Posterior cingulate gyrus (tissue), 11 donors: ENCODE data around the gene LRPAP1.
A peak's percentile ranks its signal among the peaks of the same experiment; 100 is the strongest.
"Not testable (repeated sequence)": the region's sequence is repeated elsewhere in the genome, so short reads cannot be mapped to it uniquely, and the experiment has no call there.

Experiments
- DNase-seq, 10 donors: peaks; one replicate each; pipeline versions ENCODE4 v3.0.0 to v3.0.0-alpha.2; 2020 to 2021; ENCODE audit warnings: mixed read lengths in 3 of 10
- intact Hi-C: fragments of 100-400 bp; cut with DNase I; formaldehyde crosslinking; loops from one replicate; pipeline ENCODE4 v1.15.1; 2023

The LRPAP1 gene

GRCh38 chr4:3521621-3522325, 10.4 kb downstream of the LRPAP1 start:
- intact Hi-C loops: no loop called here
- peak in 4 of 10 donors; percentile 7 to 66 (median 34) for DNase-seq

GRCh38 chr4:3520796-3521600, 11.2 kb downstream of the LRPAP1 start:
- intact Hi-C loops: no loop called here
- peak in 4 of 10 donors; percentile 7 to 82 (median 66) for DNase-seq

- intact Hi-C loops: no loop called here
- DNase-seq: peak in 4 of 10 donors; percentile 6 to 60 (median 40)
Measured at GRCh38 chr4:3520276-3520675, 11.9 kb downstream of the LRPAP1 start.

GRCh38 chr4:3519468-3520264, 12.6 kb downstream of the LRPAP1 start:
- intact Hi-C loops: no loop called here
- peak in 5 of 10 donors; percentile 2 to 60 (median 49) for DNase-seq

GRCh38 chr4:3518941-3519340, 13.3 kb downstream of the LRPAP1 start:
- intact Hi-C loops: no loop called here
- DNase-seq: peak in 4 of 10 donors; percentile 5 to 68 (median 54)

- intact Hi-C loops: no loop called here
- peak in 4 of 10 donors; percentile 2 to 70 (median 48) for DNase-seq
Measured at GRCh38 chr4:3518511-3518880, 13.7 kb downstream of the LRPAP1 start.

GRCh38 chr4:3517731-3518510, 14.3 kb downstream of the LRPAP1 start:
- intact Hi-C loops: no loop called here
- DNase-seq: peak in 5 of 10 donors; percentile 3 to 77 (median 59)

- intact Hi-C loops: no loop called here
- peak in 4 of 10 donors; percentile 30 to 80 (median 75) for DNase-seq
Measured at GRCh38 chr4:3516836-3517730, 15.1 kb downstream of the LRPAP1 start.

GRCh38 chr4:3516061-3516835, 16.0 kb downstream of the LRPAP1 start:
- intact Hi-C loops: no loop called here
- DNase-seq: peak in 3 of 10 donors; percentile 58 to 77 (median 74)

GRCh38 chr4:3515646-3516045, 16.6 kb downstream of the LRPAP1 start:
- intact Hi-C loops: no loop called here
- peak in 3 of 10 donors; percentile 27 to 75 (median 30) for DNase-seq

GRCh38 chr4:3514806-3515501, 17.3 kb downstream of the LRPAP1 start:
- peak in 5 of 10 donors; percentile 19 to 92 (median 62) for DNase-seq
- intact Hi-C loops: no loop called here

- intact Hi-C loops: no loop called here
- DNase-seq: peak in 2 of 10 donors; percentile 49 to 75
Measured at GRCh38 chr4:3514221-3514780, 17.9 kb downstream of the LRPAP1 start.

GRCh38 chr4:3513807-3514206, 18.4 kb downstream of the LRPAP1 start:
- DNase-seq: peak in 2 of 10 donors; percentile 76 to 80
- intact Hi-C loops: no loop called here

GRCh38 chr4:3512719-3513118, 19.5 kb downstream of the LRPAP1 start:
- intact Hi-C loops: no loop called here
- peak in 3 of 10 donors; percentile 55 to 74 (median 73) for DNase-seq

GRCh38 chr4:3512279-3512678, 19.9 kb downstream of the LRPAP1 start:
- intact Hi-C loops: no loop called here
- DNase-seq: peak in 2 of 10 donors; percentile 46 to 75

GRCh38 chr4:3511601-3512000, 20.6 kb downstream of the LRPAP1 start:
- intact Hi-C loops: not testable (repeated sequence)
- peak in 1 of 10 donors; percentile 67 for DNase-seq

- intact Hi-C loops: no loop called here
- no peak for DNase-seq
Measured at GRCh38 chr4:3511187-3511586, 21.0 kb downstream of the LRPAP1 start.
